Fibroblast of upper back skin (primary cell): ENCODE measurements around the gene RNF17.

Experiments
- DNase-seq: peaks from one replicate; pipeline ENCODE4 v3.0.0-alpha.2; 2013

RNF17 gene

GRCh38 chr13:24860770-24861169 lies 96.8 kb downstream of the RNF17 start:
- DNase-seq = no peak

GRCh38 chr13:24861617-24862362 lies 97.8 kb downstream of the RNF17 start:
- DNase-seq = no peak

DNA sequence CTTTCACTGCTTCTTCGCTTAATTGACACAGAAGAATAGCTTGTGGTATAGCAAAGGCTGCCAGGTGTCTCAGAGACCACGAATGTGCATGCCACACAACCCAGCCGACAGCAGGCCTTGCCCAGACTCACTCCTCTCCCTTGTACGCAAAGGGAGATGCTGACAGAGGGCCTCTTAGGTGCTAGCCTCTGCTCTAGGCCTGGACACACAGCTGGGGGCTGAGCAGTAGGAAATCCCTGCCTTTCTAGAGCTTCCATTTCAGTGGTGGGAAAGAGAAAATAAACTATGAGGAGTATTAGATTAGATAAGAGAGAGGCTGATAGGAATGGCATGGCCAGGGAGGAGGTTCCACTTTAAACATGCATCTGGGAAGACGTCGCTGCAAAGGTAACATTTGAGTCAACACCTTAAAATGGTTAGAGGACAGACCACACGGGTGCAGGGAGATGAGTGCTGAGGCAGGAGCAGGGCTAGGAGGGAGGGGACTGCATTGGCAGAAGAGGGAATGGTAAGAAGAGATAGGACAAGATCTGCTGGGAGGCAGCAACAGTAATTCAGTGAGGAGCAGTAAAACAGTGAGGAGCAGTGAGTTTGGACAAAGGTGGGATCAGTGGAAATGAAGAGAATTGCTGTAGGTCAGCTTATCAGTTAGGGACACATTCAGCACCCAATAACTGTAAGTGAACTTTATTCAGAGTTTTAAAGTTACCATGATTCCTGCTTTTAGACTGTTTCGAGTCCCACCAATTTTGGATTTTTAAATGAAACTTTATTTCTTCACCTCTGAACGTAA lies 100.0 kb downstream of the RNF17 start:
- DNase-seq = no peak

DNA sequence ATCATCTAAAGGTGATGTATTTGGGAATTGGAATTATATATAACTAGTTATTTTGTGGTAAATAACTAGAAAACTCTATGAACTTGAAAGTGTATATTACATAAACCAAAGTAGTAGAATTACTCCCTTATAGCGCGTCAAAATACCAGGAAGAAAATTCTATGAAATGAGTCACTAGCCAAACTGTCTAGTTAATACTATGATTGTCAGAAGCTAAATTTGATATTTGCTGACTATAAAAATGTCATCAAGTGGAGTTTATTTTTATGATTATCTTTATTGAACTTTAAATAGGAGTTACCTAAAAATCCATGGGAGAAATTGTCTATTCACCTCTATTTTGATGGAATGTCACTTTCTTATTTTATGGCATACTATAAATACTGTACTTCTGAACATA lies 100.6 kb downstream of the RNF17 start:
- no peak for DNase-seq

- peak; percentile 14 for DNase-seq
Measured at GRCh38 chr13:24865163-24865953, 101.4 kb downstream of the RNF17 start.

- no peak for DNase-seq
Measured at GRCh38 chr13:24866488-24866887, 102.5 kb downstream of the RNF17 start.

DNA sequence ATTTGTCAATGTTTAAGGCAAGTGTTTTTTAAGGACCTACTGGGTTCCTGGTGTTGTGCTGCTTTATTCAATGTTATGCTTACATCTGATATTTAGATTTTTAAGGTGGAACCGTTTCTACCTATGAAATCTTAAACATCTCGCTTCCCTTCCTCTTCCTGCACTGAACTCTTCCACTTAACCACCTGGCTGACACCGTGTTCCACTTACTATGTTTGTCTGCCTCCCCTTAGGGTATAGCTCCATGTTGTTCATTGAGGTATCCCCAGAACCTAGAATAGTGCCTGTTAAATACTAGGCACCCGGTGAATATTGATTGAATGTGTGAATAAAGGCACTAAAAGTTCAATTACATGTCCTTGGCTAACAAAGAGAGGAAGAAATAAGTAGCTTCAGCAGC lies 104.9 kb downstream of the RNF17 start:
- no peak for DNase-seq

- no peak for DNase-seq
Measured at GRCh38 chr13:24870380-24870760, 106.4 kb downstream of the RNF17 start.

- DNase-seq = no peak
Measured at GRCh38 chr13:24875566-24875965, 111.6 kb downstream of the RNF17 start.

DNA sequence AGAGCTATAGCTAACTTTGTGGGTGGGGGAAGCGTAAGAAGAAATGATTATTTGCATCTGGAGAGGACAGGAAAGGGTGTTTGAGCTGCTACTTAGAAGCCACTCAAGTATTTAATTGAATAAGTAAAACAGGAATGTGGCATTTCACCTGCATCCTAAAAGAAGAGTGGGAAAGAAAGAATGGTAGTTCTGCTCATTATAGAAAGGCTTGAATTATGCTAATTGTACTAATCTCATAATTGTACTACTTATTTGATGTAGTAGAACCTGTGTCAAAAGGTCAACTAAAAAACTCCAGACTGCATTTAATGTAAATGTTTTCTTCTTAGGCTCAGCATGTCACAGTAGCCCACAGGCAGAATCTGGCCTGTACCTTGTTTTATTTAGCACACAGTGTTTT lies 113.6 kb downstream of the RNF17 start:
- no peak for DNase-seq

DNA sequence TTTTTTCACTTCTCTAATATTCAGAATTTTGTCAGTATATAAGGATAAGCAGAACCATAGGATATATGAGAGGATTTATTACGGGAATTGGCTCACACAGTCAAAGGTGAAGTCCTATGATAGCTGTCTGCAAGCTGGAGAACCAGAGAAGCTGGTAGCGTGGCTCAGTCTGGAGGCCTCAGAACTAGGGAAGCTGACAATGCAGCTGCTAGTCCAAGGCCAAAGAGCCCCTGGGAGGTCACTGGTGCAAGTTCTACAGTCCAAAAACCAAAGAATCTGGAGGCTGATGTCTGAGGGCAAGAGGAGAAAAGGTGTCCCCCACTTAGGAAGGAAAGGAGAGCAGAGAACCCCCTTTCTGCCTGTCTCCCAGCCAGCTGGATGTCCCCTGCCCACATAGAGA lies 114.4 kb downstream of the RNF17 start:
- no peak for DNase-seq

DNA sequence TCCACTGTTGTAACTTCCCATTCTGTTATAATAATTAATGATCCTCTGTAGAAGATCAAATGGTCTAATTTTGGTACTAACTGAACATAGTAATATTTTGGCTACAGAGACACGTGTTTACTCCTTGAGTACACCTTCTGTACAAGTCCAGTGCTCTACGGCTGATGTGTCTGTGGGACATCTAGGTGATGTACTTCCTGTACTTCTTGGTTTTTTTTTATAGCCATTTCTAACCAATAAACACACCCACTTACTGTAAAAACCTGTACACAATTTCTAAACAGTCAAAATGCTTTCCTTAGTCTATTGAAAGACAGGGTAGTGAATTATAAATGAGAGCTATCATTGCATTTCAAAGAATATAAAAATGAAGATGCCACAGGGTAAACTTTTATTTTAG lies 118.7 kb downstream of the RNF17 start:
- no peak for DNase-seq

DNA sequence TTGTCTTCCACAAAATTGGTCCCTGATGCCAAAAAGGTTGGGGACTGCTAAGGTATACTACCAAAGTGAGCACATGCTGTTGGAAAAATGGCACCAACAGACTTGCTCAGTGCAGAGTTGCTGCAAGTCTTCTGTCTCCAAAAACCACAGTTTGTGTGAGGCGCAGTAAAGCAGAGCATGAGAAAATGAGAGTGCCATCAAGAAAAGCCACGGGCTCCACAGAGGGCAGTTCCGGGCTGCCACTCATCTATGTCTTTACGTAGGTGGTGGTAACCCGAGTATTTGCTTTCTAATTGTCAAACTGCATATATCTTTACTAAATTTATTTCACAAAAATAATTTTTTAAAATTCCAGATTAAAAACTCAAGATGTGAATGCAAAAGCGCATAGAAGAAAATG lies 123.8 kb downstream of the RNF17 start:
- DNase-seq = no peak

DNA sequence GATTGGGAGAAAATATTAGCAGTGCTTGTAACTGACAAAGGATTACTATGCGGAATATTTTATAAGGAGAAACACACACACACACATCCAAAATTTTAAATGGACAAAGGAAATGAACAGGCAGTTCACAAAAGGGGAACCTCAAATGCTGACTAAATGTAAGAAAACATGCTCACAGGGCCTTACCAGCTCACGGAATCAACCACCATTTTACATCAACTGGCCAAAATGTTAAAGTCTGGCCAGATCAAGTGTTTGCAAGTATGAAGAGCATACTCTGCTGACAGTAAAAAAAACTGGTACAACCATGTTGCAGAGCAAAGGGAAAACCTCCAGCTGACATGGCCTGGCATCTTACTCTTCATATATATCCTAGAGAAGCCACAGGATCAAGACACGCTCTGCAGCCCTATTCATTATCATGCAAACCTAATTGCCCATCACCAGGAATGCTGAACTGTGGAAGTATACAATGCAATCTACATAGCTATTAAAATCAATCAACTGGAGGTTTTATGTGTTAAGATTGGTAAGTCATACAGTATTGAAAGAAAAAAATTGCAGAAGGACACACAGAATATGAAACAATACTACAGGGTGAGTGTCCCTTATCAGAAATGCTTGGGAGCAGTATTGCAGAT lies 124.4 kb downstream of the RNF17 start:
- no peak for DNase-seq

- DNase-seq = no peak
Measured at GRCh38 chr13:24890256-24890655, 126.3 kb downstream of the RNF17 start.

- DNase-seq = no peak
Measured at GRCh38 chr13:24891476-24892108, 127.6 kb downstream of the RNF17 start.

- DNase-seq = peak; percentile 54
Measured at GRCh38 chr13:24892829-24893228, 128.9 kb downstream of the RNF17 start.

DNA sequence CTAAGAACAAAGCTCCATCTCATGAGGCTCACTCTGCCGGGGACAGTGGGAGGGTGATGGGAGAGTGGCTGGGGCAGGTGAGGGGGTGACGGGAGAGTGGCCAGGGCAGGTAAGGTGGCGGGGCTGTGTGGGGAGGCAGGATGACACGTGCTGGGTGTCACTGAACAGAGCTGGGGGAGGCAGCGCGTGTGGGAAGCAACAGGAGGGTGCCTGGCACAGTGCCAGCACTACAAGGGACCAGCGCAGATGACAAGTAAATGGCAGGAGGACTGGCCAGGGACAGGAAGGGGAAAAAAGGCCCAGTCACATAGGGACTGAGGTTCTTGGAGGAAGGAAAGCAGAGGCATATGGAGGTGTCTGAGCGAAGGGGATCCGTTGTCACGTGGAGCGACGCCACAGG lies 129.9 kb downstream of the RNF17 start:
- no peak for DNase-seq

DNA sequence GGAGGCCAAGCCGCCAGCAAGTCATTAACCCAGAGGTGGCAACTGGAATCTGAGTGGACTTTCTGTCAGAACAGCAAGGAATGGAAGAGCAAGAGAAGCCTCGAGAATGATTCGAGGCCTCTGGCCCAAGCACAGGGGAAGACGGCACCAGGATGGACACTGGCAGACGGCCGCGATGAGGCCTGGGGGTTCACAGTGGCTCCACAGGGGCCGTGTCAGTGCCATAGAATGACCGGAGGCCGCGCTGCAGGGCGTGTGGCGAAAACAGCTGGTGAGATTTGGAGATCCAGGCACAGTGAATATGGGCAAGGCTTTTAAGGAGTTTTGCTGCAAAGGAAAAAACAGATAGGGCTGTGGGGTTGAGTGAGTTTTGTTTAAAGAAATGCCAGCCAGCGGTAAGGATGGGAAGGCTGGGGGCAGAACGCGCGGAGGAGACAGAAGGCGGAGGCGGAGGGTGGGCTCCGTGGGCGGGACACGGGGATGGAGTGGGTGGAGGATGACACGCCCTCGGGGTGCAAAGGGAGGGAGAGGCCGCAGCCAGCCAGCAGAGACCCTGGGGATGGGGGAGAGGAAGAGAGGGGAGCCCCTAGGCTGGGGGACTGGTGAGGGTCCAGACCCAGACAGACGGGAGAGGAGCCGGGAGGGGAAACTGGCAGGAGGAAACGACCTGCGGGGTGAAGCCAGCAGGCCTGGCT lies 130.5 kb downstream of the RNF17 start:
- no peak for DNase-seq

DNA sequence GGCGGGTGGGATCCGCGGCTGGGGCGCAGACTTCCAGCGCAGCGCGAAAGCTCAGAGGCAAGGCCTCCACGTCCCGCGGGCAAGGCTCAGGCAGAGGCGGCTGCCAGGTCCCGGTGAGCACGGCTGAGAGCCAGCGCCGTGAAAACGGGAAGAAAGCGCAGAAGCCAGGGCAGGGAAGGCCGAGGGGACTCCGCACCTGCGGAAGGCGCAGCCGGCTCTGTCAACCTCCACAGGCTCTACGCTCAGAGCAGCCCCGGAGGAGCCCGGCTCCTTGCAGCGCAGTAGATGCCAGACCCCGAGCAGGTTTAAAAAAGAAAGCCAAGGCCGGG lies 131.0 kb downstream of the RNF17 start:
- DNase-seq = no peak

GRCh38 chr13:24896061-24896460 lies 132.1 kb downstream of the RNF17 start:
- DNase-seq = no peak

DNA sequence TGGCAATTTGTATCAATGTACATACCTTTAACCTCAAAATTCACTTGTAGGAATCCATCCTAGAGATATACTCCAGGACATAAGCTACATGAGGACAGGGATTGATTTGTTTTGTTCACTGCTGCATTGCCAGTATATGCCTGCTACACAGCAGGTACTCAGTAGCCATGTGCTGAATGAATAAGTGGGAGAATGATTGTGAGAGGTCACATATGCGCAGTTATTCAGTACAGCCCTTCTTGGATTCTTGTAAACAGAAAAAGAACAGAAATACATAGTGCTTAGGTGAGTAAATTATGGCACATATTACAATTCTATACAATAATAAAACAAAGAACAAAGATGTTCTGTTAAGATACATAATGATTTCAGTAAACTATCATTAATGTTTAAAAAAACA lies 133.3 kb downstream of the RNF17 start:
- DNase-seq = no peak
